ENCODE measurements around the gene SLC22A5. TPM values are rescaled to one million over a fixed set of nuclear protein-coding genes. Genes with fewer than 3 reads are reported as not detected.

The SLC22A5 gene
- total RNA-seq, 1 experiment from 2014 or later, result 15.2 TPM

DNA sequence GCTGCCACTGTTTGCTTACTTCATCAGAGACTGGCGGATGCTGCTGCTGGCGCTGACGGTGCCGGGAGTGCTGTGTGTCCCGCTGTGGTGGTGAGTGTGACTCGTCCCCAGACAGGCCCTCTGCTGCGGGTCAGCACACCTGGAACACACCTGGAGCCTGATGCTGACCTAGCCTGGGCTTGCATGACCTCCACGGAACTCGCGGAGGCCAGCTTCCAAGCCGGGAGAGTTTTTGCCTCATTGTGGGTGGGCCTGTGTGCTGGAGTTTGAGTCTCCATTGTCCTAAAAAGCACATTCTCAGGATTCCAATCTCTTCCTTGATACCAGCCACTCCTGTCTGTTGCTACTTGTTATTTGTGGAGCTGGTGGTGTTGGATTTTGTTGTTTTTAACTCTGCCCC lies 47.2 kb upstream of the SLC22A5 start:
- no peaks in the 10 kb centered on the region for H3K4me1 ChIP-seq (replicated peaks; ENCODE audit: insufficient read depth)
- no peak overlapping the region for H3K4me2 ChIP-seq
- CTCF ChIA-PET, result no interaction called here
- H3K36me3 ChIP-seq (ENCODE audit: low read depth), result no peaks in the 10 kb centered on the region
- POLR2A ChIA-PET (ENCODE audit: unreplicated experiment), result no interaction called here
- H3K4me3 ChIP-seq, result no peak overlapping the region
- H3K9me2 ChIP-seq (ENCODE audit: insufficient read depth), result no peaks in the 10 kb centered on the region
- no peaks in the 10 kb centered on the region for H3K9me3 ChIP-seq (ENCODE audit: insufficient read depth, low read depth)
- H3F3A ChIP-seq (ENCODE audit: insufficient read depth, low read depth), result no peaks in the 10 kb centered on the region
- TF ChIP-seq EZH2 (IDR thresholded peaks at IDR 0.05; ENCODE audit: low read depth), result no peak
- TF ChIP-seq, protein P1, sequence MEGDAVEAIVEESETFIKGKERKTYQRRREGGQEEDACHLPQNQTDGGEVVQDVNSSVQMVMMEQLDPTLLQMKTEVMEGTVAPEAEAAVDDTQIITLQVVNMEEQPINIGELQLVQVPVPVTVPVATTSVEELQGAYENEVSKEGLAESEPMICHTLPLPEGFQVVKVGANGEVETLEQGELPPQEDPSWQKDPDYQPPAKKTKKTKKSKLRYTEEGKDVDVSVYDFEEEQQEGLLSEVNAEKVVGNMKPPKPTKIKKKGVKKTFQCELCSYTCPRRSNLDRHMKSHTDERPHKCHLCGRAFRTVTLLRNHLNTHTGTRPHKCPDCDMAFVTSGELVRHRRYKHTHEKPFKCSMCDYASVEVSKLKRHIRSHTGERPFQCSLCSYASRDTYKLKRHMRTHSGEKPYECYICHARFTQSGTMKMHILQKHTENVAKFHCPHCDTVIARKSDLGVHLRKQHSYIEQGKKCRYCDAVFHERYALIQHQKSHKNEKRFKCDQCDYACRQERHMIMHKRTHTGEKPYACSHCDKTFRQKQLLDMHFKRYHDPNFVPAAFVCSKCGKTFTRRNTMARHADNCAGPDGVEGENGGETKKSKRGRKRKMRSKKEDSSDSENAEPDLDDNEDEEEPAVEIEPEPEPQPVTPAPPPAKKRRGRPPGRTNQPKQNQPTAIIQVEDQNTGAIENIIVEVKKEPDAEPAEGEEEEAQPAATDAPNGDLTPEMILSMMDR (conservative IDR thresholded peaks at IDR 0.05), result no peak
- no peaks in the 10 kb centered on the region for H3K27me3 ChIP-seq (ENCODE audit: insufficient read depth, low read depth)
- no peaks in the 10 kb centered on the region for H4K20me1 ChIP-seq (ENCODE audit: insufficient read depth)
- BruUV-seq (replicated peaks), result no TSS peak
- no peak for DNase-seq
- H3K79me2 ChIP-seq (ENCODE audit: low read depth), result no peaks in the 10 kb centered on the region
- no peak overlapping the region for H2AFZ ChIP-seq
- intact Hi-C loops (cut with micrococcal nuclease; ENCODE audit: unreplicated experiment), result no loop called here
- H3K27ac ChIP-seq, result no peak overlapping the region

DNA sequence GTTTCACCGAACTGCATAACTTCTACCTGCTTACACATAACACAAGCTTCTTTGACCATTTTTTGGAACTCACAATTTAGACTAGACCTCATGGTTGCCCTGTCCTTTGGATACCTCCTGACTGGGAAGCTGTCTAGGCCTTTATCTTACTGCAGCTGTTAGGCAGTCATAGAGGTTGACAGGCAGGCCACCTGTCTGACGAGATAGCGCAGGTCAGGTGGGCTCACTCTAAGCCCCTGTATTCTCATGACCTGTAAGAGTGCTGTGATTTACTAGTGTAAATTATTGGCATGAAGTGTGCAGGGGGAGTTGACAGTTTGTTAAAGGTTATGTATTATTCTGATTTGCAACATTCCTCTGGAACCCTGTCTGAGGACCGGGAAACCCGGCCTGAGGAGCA lies 46.3 kb upstream of the SLC22A5 start:
- H3K27me3 ChIP-seq (ENCODE audit: insufficient read depth, low read depth), result no peaks in the 10 kb centered on the region
- CTCF ChIA-PET, result no interaction called here
- intact Hi-C loops (cut with micrococcal nuclease; ENCODE audit: unreplicated experiment), result no loop called here
- no peaks in the 10 kb centered on the region for H3F3A ChIP-seq (ENCODE audit: insufficient read depth, low read depth)
- no peaks in the 10 kb centered on the region for H3K9me2 ChIP-seq (ENCODE audit: insufficient read depth)
- POLR2A ChIA-PET (ENCODE audit: unreplicated experiment), result no interaction called here
- BruUV-seq (replicated peaks), result no TSS peak
- no peak for DNase-seq
- H2AFZ ChIP-seq, result no peak overlapping the region
- H3K27ac ChIP-seq, result no peak overlapping the region
- H3K4me1 ChIP-seq (replicated peaks; ENCODE audit: insufficient read depth), result no peaks in the 10 kb centered on the region
- no peak overlapping the region for H3K4me2 ChIP-seq
- H3K9me3 ChIP-seq (ENCODE audit: insufficient read depth, low read depth), result no peaks in the 10 kb centered on the region
- TF ChIP-seq EZH2 (IDR thresholded peaks at IDR 0.05; ENCODE audit: low read depth), result no peak
- TF ChIP-seq, protein P1 (conservative IDR thresholded peaks at IDR 0.05), result no peak
- H3K36me3 ChIP-seq (ENCODE audit: low read depth), result no peaks in the 10 kb centered on the region
- no peaks in the 10 kb centered on the region for H4K20me1 ChIP-seq (ENCODE audit: insufficient read depth)
- H3K4me3 ChIP-seq, result no peak overlapping the region
- H3K79me2 ChIP-seq (ENCODE audit: low read depth), result no peaks in the 10 kb centered on the region

DNA sequence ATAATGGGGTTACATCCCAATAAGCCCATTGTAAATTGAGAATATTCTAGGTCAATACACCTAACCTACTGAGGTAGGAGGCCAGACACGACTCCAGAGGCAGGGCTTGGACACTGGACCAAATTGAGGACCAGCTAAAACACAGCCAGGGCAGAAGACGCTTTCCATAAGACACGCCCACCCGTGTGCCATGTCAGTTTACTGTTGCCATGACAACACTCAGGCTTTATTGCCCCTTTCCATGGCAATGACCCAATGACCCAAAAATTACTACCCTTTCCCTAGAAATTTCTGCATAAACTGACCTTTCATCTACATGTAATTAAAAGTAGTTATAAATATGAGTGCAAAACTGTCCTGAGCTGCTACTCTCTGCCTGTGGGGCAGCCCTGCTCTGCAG lies 43.8 kb upstream of the SLC22A5 start:
- Histone ChIP-seq H3K9me2 (ENCODE audit: insufficient read depth) (no peaks in the 10 kb centered on the region), H3K36me3 (ENCODE audit: low read depth) (no peaks in the 10 kb centered on the region), H3K4me2 (no peak overlapping the region), H2AFZ (no peak overlapping the region), H3K79me2 (ENCODE audit: low read depth) (no peaks in the 10 kb centered on the region), H3K27me3 (ENCODE audit: insufficient read depth, low read depth) (no peaks in the 10 kb centered on the region), H3K27ac (no peak overlapping the region), H3K4me3 (no peak overlapping the region), H4K20me1 (ENCODE audit: insufficient read depth) (no peaks in the 10 kb centered on the region), H3K4me1 (replicated peaks; ENCODE audit: insufficient read depth) (no peaks in the 10 kb centered on the region), H3K9me3 (ENCODE audit: insufficient read depth, low read depth) (no peaks in the 10 kb centered on the region), H3F3A (ENCODE audit: insufficient read depth, low read depth) (no peaks in the 10 kb centered on the region)
- BruUV-seq (replicated peaks), result no TSS peak
- POLR2A ChIA-PET (ENCODE audit: unreplicated experiment), result no interaction called here
- CTCF ChIA-PET, result no interaction called here
- TF ChIP-seq, protein P1 (conservative IDR thresholded peaks at IDR 0.05), result no peak
- TF ChIP-seq EZH2 (IDR thresholded peaks at IDR 0.05; ENCODE audit: low read depth), result no peak
- intact Hi-C loops (cut with micrococcal nuclease; ENCODE audit: unreplicated experiment), result no loop called here
- no peak for DNase-seq
